Loucy (cell line): Measurements from ENCODE around the gene ZNF423.
A peak's percentile ranks its signal among the peaks of the same experiment; 100 is the strongest.

ENCODE experiments used
- H2AFZ ChIP-seq: fragments of 200-600 bp; sonication (generic); 2 replicates; pipeline ENCODE4 v1.6.0; 2016; ENCODE audit warnings: antibody characterized with exemption, mild to moderate bottlenecking, low read length, moderate library complexity
- H3F3A ChIP-seq: fragments of 200-600 bp; 2 replicates; pipeline ENCODE4 v1.6.0; 2016; ENCODE audit warnings: antibody characterized with exemption, low read depth, mild to moderate bottlenecking
- H3K27me3 ChIP-seq: fragments of 200-600 bp; sonication (generic); 2 replicates; pipeline ENCODE4 v1.6.1; 2014; ENCODE audit warnings: low read length, mild to moderate bottlenecking; ENCODE audit not compliant: insufficient read depth, poor library complexity, severe bottlenecking
- H3K36me3 ChIP-seq: fragments of 200-600 bp; sonication (generic); 2 replicates; pipeline ENCODE4 v1.6.1; 2016; ENCODE audit warnings: low read length; ENCODE audit not compliant: insufficient read depth
- H3K4me1 ChIP-seq: fragments of 200-600 bp; sonication (generic); 2 replicates; pipeline ENCODE4 v1.5.1; 2014; ENCODE audit warnings: low read length, mild to moderate bottlenecking; ENCODE audit not compliant: insufficient read depth, poor library complexity, severe bottlenecking
- H3K4me2 ChIP-seq: fragments of 200-600 bp; sonication (generic); 2 replicates; pipeline ENCODE4 v1.6.0; 2014; ENCODE audit warnings: antibody characterized with exemption, low read length, low read depth, mild to moderate bottlenecking; ENCODE audit not compliant: poor library complexity, severe bottlenecking
- H3K4me3 ChIP-seq: fragments of 200-600 bp; sonication (generic); 2 replicates; pipeline ENCODE4 v1.5.1; 2014; ENCODE audit warnings: low read length, mild to moderate bottlenecking, mixed read lengths; ENCODE audit not compliant: poor library complexity, severe bottlenecking
- H3K79me2 ChIP-seq: fragments of 200-600 bp; sonication (generic); 2 replicates; pipeline ENCODE4 v1.6.1; 2014; ENCODE audit warnings: low read length; ENCODE audit not compliant: insufficient read depth
- H3K9ac ChIP-seq: fragments of 200-600 bp; sonication (generic); 2 replicates; pipeline ENCODE4 v1.6.0; 2014; ENCODE audit warnings: mild to moderate bottlenecking, low read depth, low read length, moderate library complexity; ENCODE audit not compliant: poor library complexity, severe bottlenecking
- H3K9me2 ChIP-seq: fragments of 200-600 bp; sonication (generic); replicated peaks from 2 replicates; pipeline ENCODE4 v1.6.1; 2016; ENCODE audit warnings: low read depth, low read length, mixed read lengths
- H3K9me3 ChIP-seq: fragments of 200-600 bp; sonication (generic); 2 replicates; pipeline ENCODE4 v1.6.1; 2014; ENCODE audit warnings: mild to moderate bottlenecking, antibody characterized with exemption, low read length, low read depth; ENCODE audit not compliant: insufficient read depth
- H4K20me1 ChIP-seq: fragments of 200-600 bp; sonication (generic); 2 replicates; pipeline ENCODE4 v1.6.0; 2014; ENCODE audit warnings: antibody characterized with exemption, low read length, mild to moderate bottlenecking; ENCODE audit not compliant: insufficient read depth, poor library complexity, severe bottlenecking
- CTCF ChIP-seq: fragments of 200-600 bp; sonication (generic); conservative IDR thresholded peaks from 2 replicates; pipeline ENCODE4 v1.5.1; 2014; ENCODE audit warnings: mild to moderate bottlenecking, antibody characterized with exemption, low read length
- EZH2phosphoT487 ChIP-seq: fragments of 200-600 bp; IDR thresholded peaks from 2 replicates; pipeline ENCODE4 v1.6.1; 2018; ENCODE audit warnings: antibody characterized with exemption, mild to moderate bottlenecking, moderate library complexity, borderline replicate concordance

The ZNF423 gene

GRCh38 chr16:49443576-49443975, 412.3 kb downstream of the ZNF423 start:
- Histone ChIP-seq H3K27me3 (no peaks in the 10 kb centered on the region), H3K9me2 (no peaks in the 10 kb centered on the region), H3K4me3 (no peak overlapping the region), H3K4me1 (peaks cover 36% of the 10 kb centered on the region), H4K20me1 (no peaks in the 10 kb centered on the region), H3K9me3 (no peaks in the 10 kb centered on the region), H3K36me3 (no peaks in the 10 kb centered on the region), H2AFZ (no peak overlapping the region), H3F3A (0 out of 2 replicates have a peak, but pooled peaks cover 4% of the 10 kb centered on the region), H3K4me2 (no peak overlapping the region), H3K79me2 (no peaks in the 10 kb centered on the region), H3K9ac (no peak overlapping the region)
- TF ChIP-seq EZH2phosphoT487 (no peak), CTCF (no peak)

GRCh38 chr16:49442805-49443204, 413.1 kb downstream of the ZNF423 start:
- H2AFZ ChIP-seq = peak overlapping the region; percentile 74
- H3K9me2 ChIP-seq = no peaks in the 10 kb centered on the region
- H3K4me2 ChIP-seq = peak overlapping the region; percentile 83

GRCh38 chr16:49441366-49441780, 414.5 kb downstream of the ZNF423 start:
- Histone ChIP-seq H3F3A (no peaks in the 10 kb centered on the region), H3K9ac (peak overlapping the region; percentile 80), H3K4me1 (peaks cover 36% of the 10 kb centered on the region), H3K79me2 (no peaks in the 10 kb centered on the region), H2AFZ (peak overlapping the region; percentile 66), H3K9me2 (no peaks in the 10 kb centered on the region), H3K4me3 (peak overlapping the region; percentile 70), H4K20me1 (no peaks in the 10 kb centered on the region), H3K9me3 (no peaks in the 10 kb centered on the region), H3K4me2 (peak overlapping the region; percentile 83), H3K36me3 (no peaks in the 10 kb centered on the region), H3K27me3 (no peaks in the 10 kb centered on the region)
- TF ChIP-seq CTCF (peak; percentile 84), EZH2phosphoT487 (no peak)

More at GRCh38 chr16:49442805-49443204, 413.1 kb downstream of the ZNF423 start:
- Histone ChIP-seq H4K20me1 (no peaks in the 10 kb centered on the region), H3K9me3 (no peaks in the 10 kb centered on the region), H3K27me3 (no peaks in the 10 kb centered on the region), H3K4me3 (no peak overlapping the region), H3K79me2 (no peaks in the 10 kb centered on the region), H3K9ac (peak overlapping the region; percentile 80), H3K4me1 (peaks cover 36% of the 10 kb centered on the region), H3K36me3 (no peaks in the 10 kb centered on the region), H3F3A (0 out of 2 replicates have a peak, but pooled peaks cover 4% of the 10 kb centered on the region)
- TF ChIP-seq CTCF (no peak), EZH2phosphoT487 (no peak)
